Neuronal stem cell (in vitro differentiated cells): Measurements from ENCODE around the gene SFXN5.

Experiments used
- DNase-seq: peaks from one replicate; pipeline ENCODE4 v3.0.0-alpha.2; 2013; ENCODE audit warnings: low spot score
- H2AFZ ChIP-seq: one replicate; pipeline ENCODE4 v1.6.1; 2013; ENCODE audit warnings: mild to moderate bottlenecking, low read length, inconsistent platforms
- H2AK5ac ChIP-seq: 2 replicates; pipeline ENCODE4 v1.6.1; 2013; ENCODE audit warnings: low read depth, mild to moderate bottlenecking, inconsistent platforms, low read length, moderate library complexity, mixed read lengths
- H2BK120ac ChIP-seq: 2 replicates; pipeline ENCODE4 v1.6.1; 2013; ENCODE audit warnings: low read depth, mild to moderate bottlenecking, inconsistent platforms, low read length, moderate library complexity, mixed read lengths
- H2BK12ac ChIP-seq: one replicate; pipeline ENCODE4 v1.6.1; 2013; ENCODE audit warnings: low read length, inconsistent platforms
- H2BK15ac ChIP-seq: 2 replicates; pipeline ENCODE4 v1.6.1; 2013; ENCODE audit warnings: mild to moderate bottlenecking, low read length, inconsistent platforms, mixed read lengths
- H2BK5ac ChIP-seq: one replicate; pipeline ENCODE4 v1.6.1; 2013; ENCODE audit warnings: inconsistent platforms, mild to moderate bottlenecking, low read length, moderate library complexity
- H3K14ac ChIP-seq: one replicate; pipeline ENCODE4 v1.6.1; 2013; ENCODE audit warnings: low read length, inconsistent platforms
- H3K18ac ChIP-seq: 2 replicates; pipeline ENCODE4 v1.6.1; 2013; ENCODE audit warnings: low read length, inconsistent platforms
- H3K23ac ChIP-seq: 2 replicates; pipeline ENCODE4 v1.6.1; 2013; ENCODE audit warnings: low read depth, mild to moderate bottlenecking, mixed read lengths, low read length, inconsistent platforms; ENCODE audit not compliant: poor library complexity
- H3K27ac ChIP-seq: replicated peaks from 3 replicates; pipeline ENCODE4 v1.5.1; 2013; ENCODE audit warnings: low read length, inconsistent platforms
- H3K27me3 ChIP-seq, 3 experiments: 2 replicates each; pipeline ENCODE4 v1.6.1; 2013; ENCODE audit warnings: low read length in 3 of 3, mild to moderate bottlenecking in 2 of 3, inconsistent platforms in 1 of 3, low read depth in 1 of 3, mixed read lengths in 1 of 3, moderate library complexity in 1 of 3; ENCODE audit not compliant: control insufficient read depth in 3 of 3, insufficient read depth in 3 of 3
- H3K36me3 ChIP-seq, 2 donors: replicated peaks in 1 of 2; 2 replicates each; pipeline ENCODE4 v1.6.1; 2013; ENCODE audit warnings: low read length in 2 of 2; ENCODE audit not compliant: control insufficient read depth in 2 of 2, insufficient read depth in 2 of 2
- H3K4ac ChIP-seq: 2 replicates; pipeline ENCODE4 v1.6.1; 2013; ENCODE audit warnings: inconsistent platforms, mild to moderate bottlenecking, low read length, moderate library complexity
- H3K4me1 ChIP-seq, 2 donors: 1 replicate in 1 of 2; 2 replicates in 1 of 2; pipeline ENCODE4 v1.6.1; 2013; ENCODE audit warnings: low read length in 2 of 2, low read depth in 1 of 2; ENCODE audit not compliant: control insufficient read depth in 2 of 2, insufficient read depth in 1 of 2
- H3K4me2 ChIP-seq: one replicate; pipeline ENCODE4 v1.6.1; 2013; ENCODE audit warnings: mild to moderate bottlenecking, low read length, inconsistent platforms; ENCODE audit not compliant: insufficient read depth, poor library complexity, severe bottlenecking
- H3K4me3 ChIP-seq, 2 donors: 2 replicates each; pipeline ENCODE4 v1.5.1; 2013; ENCODE audit warnings: low read length in 2 of 2, mild to moderate bottlenecking in 2 of 2, inconsistent platforms in 1 of 2, moderate library complexity in 1 of 2
- H3K79me1 ChIP-seq: one replicate; pipeline ENCODE4 v1.6.1; 2013; ENCODE audit warnings: low read depth, mild to moderate bottlenecking, inconsistent platforms, low read length, moderate library complexity
- H3K9ac ChIP-seq: one replicate; pipeline ENCODE4 v1.6.1; 2013; ENCODE audit warnings: mild to moderate bottlenecking, low read depth, low read length, inconsistent platforms; ENCODE audit not compliant: poor library complexity
- H3K9me3 ChIP-seq, 2 donors: replicated peaks in 1 of 2; 2 replicates each; pipeline versions ENCODE3 to v1.6.1; 2013; ENCODE audit warnings: low read length in 2 of 2, mild to moderate bottlenecking in 2 of 2, inconsistent platforms in 1 of 2, low read depth in 1 of 2, mixed read lengths in 1 of 2, moderate library complexity in 1 of 2; ENCODE audit not compliant: control insufficient read depth in 2 of 2, insufficient read depth in 1 of 2
- H4K8ac ChIP-seq: one replicate; pipeline ENCODE4 v1.6.1; 2013; ENCODE audit warnings: low read depth, mild to moderate bottlenecking, inconsistent platforms, low read length, moderate library complexity
- H4K91ac ChIP-seq: one replicate; pipeline ENCODE4 v1.6.1; 2013; ENCODE audit warnings: low read length, low read depth, mild to moderate bottlenecking, inconsistent platforms; ENCODE audit not compliant: poor library complexity
- WGBS, 2 donors: extraction: QIAGEN DNeasy Blood & Tissue Kit; methylation state at CpG; one replicate each; pipeline ENCODE4 v1.1.7; 2013; ENCODE audit warnings: missing lambda C conversion rate in 2 of 2, mixed read lengths in 1 of 2; ENCODE audit not compliant: insufficient read length in 2 of 2, insufficient replicate concordance in 1 of 2; ENCODE audit errors: extremely low coverage in 2 of 2; 5-methylcytosine and 5-hydroxymethylcytosine counted together

The SFXN5 gene

GRCh38 chr2:72991980-72992733, 79.4 kb downstream of the SFXN5 start:
- Histone ChIP-seq H3K36me3 (peaks cover 0 to 2% of the 10 kb centered on the region in 2 donors), H2BK15ac (peak overlapping the region; percentile 43), H3K4me1 (peaks cover 0 to 21% of the 10 kb centered on the region in 2 donors), H2BK12ac (no peak overlapping the region), H3K23ac (peak overlapping the region; percentile 26), H2AFZ (no peak overlapping the region), H3K18ac (peak overlapping the region; percentile 24), H3K4ac (no peak overlapping the region), H3K14ac (peak overlapping the region; percentile 58), H3K9ac (no peak overlapping the region), H3K4me3 (no peak overlapping the region), H3K79me1 (peaks cover 3% of the 10 kb centered on the region), H2BK5ac (no peak overlapping the region), H3K27me3 (peaks cover 0 to 41% (median 2%) of the 10 kb centered on the region in 3 experiments), H4K91ac (no peak overlapping the region), H3K4me2 (no peak overlapping the region), H2AK5ac (peak overlapping the region; percentile 90), H2BK120ac (no peak overlapping the region), H4K8ac (no peak overlapping the region), H3K9me3 (no peaks in the 10 kb centered on the region), H3K27ac (no peak overlapping the region)
- no peak for DNase-seq
- no CpG with 5 or more reads among the region's 11 CpGs for WGBS, 2 donors

- peaks cover 0 to 21% of the 10 kb centered on the region in 2 donors for H3K4me1 ChIP-seq
- no peak overlapping the region for H2BK5ac ChIP-seq
- peaks cover 3% of the 10 kb centered on the region for H3K79me1 ChIP-seq
- H3K36me3 ChIP-seq: peaks cover 1 to 2% of the 10 kb centered on the region in 2 donors
- no peaks in the 10 kb centered on the region for H3K9me3 ChIP-seq
- H3K4me3 ChIP-seq: no peak overlapping the region
- H2BK12ac ChIP-seq: no peak overlapping the region
- DNase-seq: no peak
- no CpG with 5 or more reads among the region's 6 CpGs for WGBS, 2 donors
- H3K4ac ChIP-seq: no peak overlapping the region
- no peak overlapping the region for H3K27ac ChIP-seq
- peak overlapping the region; percentile 24 for H2AK5ac ChIP-seq
- peaks cover 0 to 35% (median 2%) of the 10 kb centered on the region in 3 experiments for H3K27me3 ChIP-seq
- no peak overlapping the region for H2BK120ac ChIP-seq
- no peak overlapping the region for H4K8ac ChIP-seq
- no peak overlapping the region for H3K4me2 ChIP-seq
- peak overlapping the region; percentile 90 for H3K18ac ChIP-seq
- H3K14ac ChIP-seq: no peak overlapping the region
- no peak overlapping the region for H3K23ac ChIP-seq
- H2BK15ac ChIP-seq: no peak overlapping the region
- H2AFZ ChIP-seq: no peak overlapping the region
- H3K9ac ChIP-seq: no peak overlapping the region
- H4K91ac ChIP-seq: no peak overlapping the region
These were observed 80.1 kb downstream of the SFXN5 start for GRCh38 chr2:72991439-72991725.

GRCh38 chr2:72990695-72991438, 80.6 kb downstream of the SFXN5 start:
- H3K27ac ChIP-seq: no peak overlapping the region
- H3K23ac ChIP-seq: no peak overlapping the region
- no peak overlapping the region for H2BK120ac ChIP-seq
- no peak overlapping the region for H3K4me2 ChIP-seq
- H2BK12ac ChIP-seq: no peak overlapping the region
- H3K14ac ChIP-seq: no peak overlapping the region
- no peak overlapping the region for H3K4me3 ChIP-seq
- H3K18ac ChIP-seq: peak overlapping the region; percentile 90
- no peak overlapping the region for H3K9ac ChIP-seq
- peaks cover 2 to 3% of the 10 kb centered on the region in 2 donors for H3K36me3 ChIP-seq
- no peak overlapping the region for H4K8ac ChIP-seq
- peaks cover 0 to 21% of the 10 kb centered on the region in 2 donors for H3K4me1 ChIP-seq
- H2AK5ac ChIP-seq: peak overlapping the region; percentile 24
- peaks cover 0 to 35% (median 2%) of the 10 kb centered on the region in 3 experiments for H3K27me3 ChIP-seq
- H2BK15ac ChIP-seq: peak overlapping the region; percentile 30
- DNase-seq: no peak
- no peak overlapping the region for H4K91ac ChIP-seq
- H2BK5ac ChIP-seq: no peak overlapping the region
- peaks cover 3% of the 10 kb centered on the region for H3K79me1 ChIP-seq
- H2AFZ ChIP-seq: no peak overlapping the region
- H3K4ac ChIP-seq: no peak overlapping the region
- H3K9me3 ChIP-seq: no peaks in the 10 kb centered on the region
- WGBS, 2 donors: no CpG with 5 or more reads among the region's 13 CpGs
